Measurements from ENCODE around the gene TTC21B. TPM values are rescaled to one million over a fixed set of nuclear protein-coding genes. Genes with fewer than 3 reads are reported as not detected.
"Not testable (repeated sequence)": the region's sequence is repeated elsewhere in the genome, so short reads cannot be mapped to it uniquely, and the experiment has no call there.

TTC21B gene
- total RNA-seq, result 10 to 100 TPM; 15.5 to 32.6 (median 17.7) TPM

GRCh38 chr2:165953655-165954606 lies at the start of gene TTC21B:
Gene TTC21B, minus strand, starts transcription at chr2:165953776. Its CDS starts 71 bp downstream, at chr2:165953705.
- peak; percentile 99 for ATAC-seq (ENCODE audit: low FRiP score)
- peak in 1 of 3 donors; percentile 25 for TF ChIP-seq CTCF (IDR thresholded peaks at IDR 0.05)

GRCh38 chr2:166000401-166000800 lies 46.8 kb upstream of the TTC21B start:
- DNase-seq (ENCODE audit: low spot score), result no peak
- ATAC-seq (ENCODE audit: low FRiP score), result no peak
- TF ChIP-seq CTCF (IDR thresholded peaks at IDR 0.05), result no peak

More at GRCh38 chr2:165953655-165954606, at the start of gene TTC21B:
- peak; percentile 77 for DNase-seq (ENCODE audit: low spot score)

- no peak for ATAC-seq (ENCODE audit: low FRiP score)
- no peak for DNase-seq (ENCODE audit: low spot score)
- TF ChIP-seq CTCF (IDR thresholded peaks at IDR 0.05), result no peak
Observed at GRCh38 chr2:165990846-165991245, 37.3 kb upstream of the TTC21B start.

GRCh38 chr2:165989851-165990250 lies 36.3 kb upstream of the TTC21B start:
- ATAC-seq (ENCODE audit: low FRiP score) (no peak), DNase-seq (ENCODE audit: low spot score) (no peak)
- TF ChIP-seq CTCF (IDR thresholded peaks at IDR 0.05), result no peak

GRCh38 chr2:165985120-165985519 lies 31.5 kb upstream of the TTC21B start:
- ATAC-seq (ENCODE audit: low FRiP score) (no peak), DNase-seq (ENCODE audit: low spot score) (no peak)
- TF ChIP-seq CTCF (IDR thresholded peaks at IDR 0.05), result no peak

- DNase-seq (ENCODE audit: low spot score); ATAC-seq (ENCODE audit: low FRiP score): not testable (repeated sequence)
Observed at GRCh38 chr2:165972161-165972560, 18.6 kb upstream of the TTC21B start.

- no peak for ATAC-seq (ENCODE audit: low FRiP score)
- no peak for TF ChIP-seq CTCF (IDR thresholded peaks at IDR 0.05)
- DNase-seq (ENCODE audit: low spot score), result no peak
Observed at GRCh38 chr2:165970663-165971062, 17.1 kb upstream of the TTC21B start.
